Measurements from ENCODE around the gene N4BP2L1.
A peak's percentile ranks its signal among the peaks of the same experiment; 100 is the strongest.

The N4BP2L1 gene

GRCh38 chr13:32448972-32449371 is 21.0 kb upstream of the N4BP2L1 start:
- in situ Hi-C loops (cut with HindIII; ENCODE audit: low sequenced_read_pairs) = no loop called here
- DNase-seq (ENCODE audit: low read depth, low spot score) = no peak
- H3K4me3 ChIP-seq (ENCODE audit: low read depth, low read length) = no peak overlapping the region
- TF ChIP-seq, protein P1, sequence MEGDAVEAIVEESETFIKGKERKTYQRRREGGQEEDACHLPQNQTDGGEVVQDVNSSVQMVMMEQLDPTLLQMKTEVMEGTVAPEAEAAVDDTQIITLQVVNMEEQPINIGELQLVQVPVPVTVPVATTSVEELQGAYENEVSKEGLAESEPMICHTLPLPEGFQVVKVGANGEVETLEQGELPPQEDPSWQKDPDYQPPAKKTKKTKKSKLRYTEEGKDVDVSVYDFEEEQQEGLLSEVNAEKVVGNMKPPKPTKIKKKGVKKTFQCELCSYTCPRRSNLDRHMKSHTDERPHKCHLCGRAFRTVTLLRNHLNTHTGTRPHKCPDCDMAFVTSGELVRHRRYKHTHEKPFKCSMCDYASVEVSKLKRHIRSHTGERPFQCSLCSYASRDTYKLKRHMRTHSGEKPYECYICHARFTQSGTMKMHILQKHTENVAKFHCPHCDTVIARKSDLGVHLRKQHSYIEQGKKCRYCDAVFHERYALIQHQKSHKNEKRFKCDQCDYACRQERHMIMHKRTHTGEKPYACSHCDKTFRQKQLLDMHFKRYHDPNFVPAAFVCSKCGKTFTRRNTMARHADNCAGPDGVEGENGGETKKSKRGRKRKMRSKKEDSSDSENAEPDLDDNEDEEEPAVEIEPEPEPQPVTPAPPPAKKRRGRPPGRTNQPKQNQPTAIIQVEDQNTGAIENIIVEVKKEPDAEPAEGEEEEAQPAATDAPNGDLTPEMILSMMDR (IDR thresholded peaks at IDR 0.05; ENCODE audit: low read depth, low read length) = no peak

GRCh38 chr13:32447894-32448623 is 20.1 kb upstream of the N4BP2L1 start:
- no peak for DNase-seq (ENCODE audit: low read depth, low spot score)
- in situ Hi-C loops (cut with HindIII; ENCODE audit: low sequenced_read_pairs) = no loop called here
- H3K4me3 ChIP-seq (ENCODE audit: low read depth, low read length) = no peak overlapping the region
- TF ChIP-seq, protein P1 (IDR thresholded peaks at IDR 0.05; ENCODE audit: low read depth, low read length) = no peak

- H3K4me3 ChIP-seq (ENCODE audit: low read depth, low read length) = no peak overlapping the region
- no peak for DNase-seq (ENCODE audit: low read depth, low spot score)
- in situ Hi-C loops (cut with HindIII; ENCODE audit: low sequenced_read_pairs) = no loop called here
- TF ChIP-seq, protein P1 (IDR thresholded peaks at IDR 0.05; ENCODE audit: low read depth, low read length) = no peak
These were observed 19.0 kb upstream of the N4BP2L1 start for GRCh38 chr13:32446773-32447465.

DNA sequence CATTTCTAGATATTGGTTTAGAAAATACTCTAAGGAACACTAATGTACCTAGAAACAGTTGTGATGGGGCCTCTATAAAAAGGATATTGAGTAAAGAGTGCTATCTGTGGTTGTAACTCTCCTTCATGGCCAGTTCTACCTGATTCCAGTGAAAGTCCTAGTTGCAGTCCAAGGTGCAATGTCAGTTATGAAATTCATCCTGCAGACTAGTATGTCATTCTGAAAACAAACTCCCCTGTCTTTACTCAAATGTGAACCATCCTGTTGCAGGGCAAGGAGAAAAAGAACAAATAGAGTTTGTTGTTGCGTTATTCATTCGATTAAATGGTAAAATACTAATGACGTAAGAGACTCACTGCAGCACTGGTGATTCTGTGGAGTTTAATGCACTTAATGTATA is 18.3 kb upstream of the N4BP2L1 start:
- TF ChIP-seq, protein P1 (IDR thresholded peaks at IDR 0.05; ENCODE audit: low read depth, low read length) = no peak
- no peak for DNase-seq (ENCODE audit: low read depth, low spot score)
- no peak overlapping the region for H3K4me3 ChIP-seq (ENCODE audit: low read depth, low read length)
- in situ Hi-C loops (cut with HindIII; ENCODE audit: low sequenced_read_pairs) = no loop called here

GRCh38 chr13:32445461-32445860 is 17.5 kb upstream of the N4BP2L1 start:
- DNase-seq (ENCODE audit: low read depth, low spot score) = no peak
- in situ Hi-C loops (cut with HindIII; ENCODE audit: low sequenced_read_pairs) = no loop called here
- no peak overlapping the region for H3K4me3 ChIP-seq (ENCODE audit: low read depth, low read length)
- TF ChIP-seq, protein P1 (IDR thresholded peaks at IDR 0.05; ENCODE audit: low read depth, low read length) = no peak

GRCh38 chr13:32443111-32443510 is 15.2 kb upstream of the N4BP2L1 start:
- no peak for DNase-seq (ENCODE audit: low read depth, low spot score)

More at GRCh38 chr13:32443111-32443510, 15.2 kb upstream of the N4BP2L1 start:
- TF ChIP-seq, protein P1 (IDR thresholded peaks at IDR 0.05; ENCODE audit: low read depth, low read length) = peak; percentile 14
- in situ Hi-C loops (cut with HindIII; ENCODE audit: low sequenced_read_pairs) = no loop called here
- H3K4me3 ChIP-seq (ENCODE audit: low read depth, low read length) = no peak overlapping the region

Measured in astrocyte of the spinal cord (primary cell).